Stimulated activated CD8-positive, alpha-beta memory T cell treated with anti-CD3 and anti-CD28 coated beads, Interleukin-12 subunit alpha, Interleukin-12 subunit beta, amount 100 ng/mL, for 4 hours (primary cell): Measurements from ENCODE around the gene RSL24D1.

Source experiments
- DNase-seq: peaks from one replicate; pipeline ENCODE4 v3.0.0-alpha.2; 2020; ENCODE audit warnings: low read depth

RSL24D1 gene

DNA sequence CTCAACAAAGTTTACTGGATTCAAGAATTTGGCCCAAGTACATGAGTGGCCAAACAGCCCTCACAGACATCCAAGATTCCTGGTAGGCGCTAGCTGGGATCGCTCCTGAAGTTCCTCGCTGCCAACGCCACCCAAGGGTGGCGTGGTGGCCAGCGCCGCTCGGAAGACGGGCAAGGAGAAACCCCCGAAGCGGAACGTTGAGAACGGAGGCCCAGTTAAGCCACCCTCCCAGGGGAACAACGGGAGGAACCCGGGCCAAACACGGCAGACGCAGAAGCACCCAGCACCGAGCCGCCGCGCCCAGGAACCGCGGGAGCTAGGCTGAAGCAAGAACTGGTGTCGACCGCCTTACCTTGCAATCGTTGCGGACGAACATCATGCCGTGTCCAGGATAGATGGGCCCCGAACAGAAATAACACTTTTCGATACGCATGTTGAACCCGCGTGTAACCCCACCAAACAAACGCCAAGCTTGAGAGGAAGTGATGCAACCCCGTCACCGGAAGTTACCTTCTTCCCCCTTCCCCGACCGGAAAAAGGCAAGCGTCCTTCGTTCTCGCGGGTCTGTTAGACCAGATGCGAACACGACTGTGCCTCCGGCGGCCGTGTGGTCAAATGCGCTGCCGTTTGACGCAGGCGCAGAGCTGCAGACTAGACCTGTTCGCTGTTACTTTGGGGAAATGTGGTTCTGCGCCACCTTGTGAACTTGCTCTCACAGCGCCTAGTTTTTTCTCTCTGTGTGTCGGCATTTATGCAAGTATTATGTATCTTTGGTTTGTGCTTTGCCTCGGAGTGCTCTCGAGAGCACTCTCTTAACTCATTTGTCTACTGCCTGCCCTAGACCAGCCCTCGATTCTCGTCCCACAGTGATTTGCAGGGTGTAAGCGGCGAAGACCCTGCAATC lies at the start of gene RSL24D1:
Gene RSL24D1 (minus strand): TSS at position 484 of the 904 bp plus-strand sequence. CDS start 51 bp downstream, at position 433.
- peak; percentile 93 for DNase-seq

DNA sequence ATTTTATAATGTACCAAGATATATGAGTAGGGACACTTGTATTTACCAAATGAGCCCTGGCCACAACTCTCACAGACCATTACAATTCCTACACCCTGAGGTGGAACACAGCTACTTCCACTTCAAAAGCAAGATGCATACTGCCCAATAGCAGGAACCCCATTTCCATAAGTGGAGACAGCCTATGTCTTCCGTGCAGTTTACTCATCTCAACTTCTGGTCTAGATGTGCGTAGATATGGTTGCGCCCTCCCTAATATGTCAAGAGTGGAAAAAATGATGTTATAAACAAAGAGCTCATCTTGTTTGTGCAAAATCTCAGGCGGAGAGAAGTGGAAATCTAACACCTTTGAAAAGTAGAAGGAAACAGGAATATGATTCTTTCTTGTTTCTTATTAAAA lies 48.3 kb upstream of the RSL24D1 start:
- no peak for DNase-seq

DNA sequence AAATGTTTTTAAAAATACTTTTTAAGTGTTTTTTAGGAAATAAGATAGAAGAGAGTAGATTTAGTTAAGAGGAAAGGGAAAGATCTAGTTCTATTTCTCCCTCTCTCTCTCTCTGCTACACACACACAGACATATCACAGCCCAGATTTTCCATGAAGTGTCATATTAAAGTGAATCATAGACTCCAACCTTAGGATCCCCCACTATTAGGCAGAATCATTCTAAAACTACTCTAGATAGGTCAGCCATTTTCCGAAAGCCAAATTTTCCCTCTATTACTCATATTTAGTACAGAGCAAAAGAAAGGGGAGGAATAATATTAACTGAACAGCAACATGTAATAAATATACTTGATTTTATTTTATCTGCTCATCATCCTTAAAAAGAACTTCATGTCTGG lies 45.1 kb upstream of the RSL24D1 start:
- DNase-seq, result no peak

DNA sequence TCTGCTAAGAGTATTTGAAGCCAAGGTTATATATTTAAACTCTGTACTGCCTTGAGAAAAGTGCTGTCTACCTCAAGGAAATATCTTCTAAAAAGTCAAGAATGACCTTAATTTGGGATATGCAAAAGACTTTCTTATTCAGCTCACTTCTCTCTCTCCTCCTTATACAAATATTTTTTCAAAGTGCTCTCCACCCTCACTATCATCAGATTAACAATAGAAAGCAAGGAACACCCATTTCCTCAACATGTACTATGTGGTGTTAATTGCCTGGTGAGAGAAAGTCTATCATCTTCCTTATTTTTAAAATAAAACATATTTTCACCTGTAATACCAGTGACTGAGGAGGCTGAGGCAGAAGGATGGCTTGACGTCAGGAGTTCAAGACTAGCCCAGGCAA lies 44.4 kb upstream of the RSL24D1 start:
- DNase-seq, result no peak

DNA sequence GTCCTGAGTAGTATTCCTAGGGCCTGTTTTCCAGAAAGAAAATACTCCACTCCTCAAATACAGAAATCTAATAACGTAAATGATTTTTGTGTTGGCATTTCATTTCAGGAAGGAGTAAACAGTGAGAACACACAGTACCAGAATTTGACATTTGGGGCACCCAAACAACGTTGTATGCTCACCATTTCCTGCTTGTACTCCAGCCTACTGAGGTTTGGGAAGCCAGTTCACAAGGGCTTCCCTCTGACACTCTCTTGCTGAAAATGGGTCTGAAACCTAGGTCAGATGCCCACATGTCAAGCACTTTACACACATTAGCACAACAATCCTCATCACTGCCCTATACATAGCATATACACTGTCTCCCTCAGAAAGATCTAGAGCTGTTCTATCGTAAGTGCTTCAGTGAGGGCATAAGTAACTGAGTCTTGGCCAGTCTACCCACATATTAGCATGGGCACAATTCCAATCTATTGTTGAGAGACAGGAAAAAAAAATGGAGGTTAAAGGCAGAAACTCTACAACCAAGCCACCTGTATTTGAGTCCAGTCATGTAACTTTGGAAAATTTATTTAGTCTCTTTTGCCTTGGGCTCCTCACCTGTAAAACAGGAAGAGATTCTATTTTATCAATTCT lies 43.5 kb upstream of the RSL24D1 start:
- DNase-seq, result no peak

DNA sequence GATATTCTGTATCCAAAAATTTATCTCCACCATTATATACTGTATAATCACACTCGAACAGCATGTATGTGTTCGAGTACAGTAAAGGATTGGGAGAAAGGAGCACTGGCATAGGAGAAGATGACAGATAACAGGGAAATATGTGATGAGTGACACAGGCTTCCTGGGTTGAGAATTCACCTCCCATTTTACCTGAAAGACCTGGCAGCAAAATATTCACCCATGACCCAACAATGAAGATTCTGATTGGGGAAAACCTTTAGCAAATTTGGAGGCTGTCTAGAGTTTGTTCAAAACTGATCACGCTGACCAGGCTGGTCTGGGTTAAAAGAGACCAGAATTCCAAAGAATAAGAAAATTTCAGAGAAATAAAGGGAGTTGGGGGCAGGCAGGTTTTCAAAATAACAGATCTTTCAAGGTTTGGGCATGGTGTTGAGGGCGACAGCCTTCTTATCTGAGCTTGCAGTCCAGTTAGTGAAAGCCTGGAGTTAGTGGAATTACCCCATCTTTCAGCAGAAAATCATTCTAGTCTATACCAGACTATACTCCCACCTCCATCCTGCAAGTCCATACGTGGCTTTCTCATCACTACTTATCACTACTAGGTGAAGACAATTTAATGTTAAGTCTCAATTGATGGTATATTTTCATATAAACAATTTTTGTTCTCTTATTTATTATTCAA lies 42.8 kb upstream of the RSL24D1 start:
- DNase-seq, result no peak

DNA sequence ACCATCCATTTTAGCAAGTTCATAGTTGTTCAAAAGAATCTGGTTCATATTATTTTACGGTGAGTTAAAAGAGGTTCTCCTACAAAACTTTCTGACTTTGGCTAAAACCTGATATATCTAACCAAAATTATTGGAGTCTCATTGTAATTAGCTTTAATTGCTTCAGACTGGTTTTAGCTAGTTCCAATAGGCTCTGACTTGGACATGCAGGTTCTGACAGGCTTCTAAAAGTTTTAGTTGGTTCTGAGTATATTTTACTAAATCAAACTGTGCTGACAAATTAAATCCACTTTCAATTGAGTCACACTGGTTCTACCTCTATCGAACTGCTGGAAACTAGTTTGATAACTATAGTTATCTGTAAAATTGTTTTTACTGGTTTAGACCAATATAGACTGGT lies 42.1 kb upstream of the RSL24D1 start:
- no peak for DNase-seq

DNA sequence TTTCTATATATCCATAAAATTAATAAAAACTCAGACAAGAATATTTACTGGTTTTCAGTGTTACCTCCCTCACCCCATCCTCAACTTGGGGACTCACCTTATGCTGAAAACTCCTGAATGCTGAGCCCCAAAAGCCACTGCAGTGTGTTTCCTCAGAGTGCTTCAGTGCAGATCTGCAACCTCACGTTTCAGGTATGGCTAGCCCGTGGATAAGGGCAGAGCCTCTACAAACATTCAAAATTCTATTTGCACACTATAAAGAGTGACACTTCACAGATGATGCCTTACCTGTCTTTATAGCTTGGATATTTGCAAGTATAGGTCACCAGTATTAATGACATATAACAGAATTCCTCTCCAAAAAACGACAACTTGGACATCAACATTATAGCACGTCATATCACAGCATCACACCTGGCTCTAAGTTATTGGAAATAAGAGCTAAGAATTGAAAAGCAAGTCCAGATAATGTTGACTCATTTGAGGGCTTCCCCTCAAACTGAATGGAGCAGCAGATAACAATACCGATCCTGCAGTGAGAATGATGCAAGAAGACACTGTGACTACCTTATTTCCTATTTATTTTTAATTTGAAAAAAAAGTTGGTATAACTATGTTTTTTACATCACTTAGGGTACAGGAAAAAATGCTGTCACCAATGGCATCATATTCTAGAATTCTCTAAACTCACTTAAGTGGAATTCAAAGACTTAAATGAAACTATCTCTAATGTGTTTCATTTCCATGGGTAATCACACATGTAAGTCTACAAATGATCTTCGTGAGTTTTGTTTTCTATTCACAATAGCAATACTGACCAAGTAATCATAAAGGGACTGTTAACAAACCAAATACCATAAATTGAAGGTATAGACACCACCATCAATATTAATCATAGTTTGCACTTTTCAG lies 40.7 kb upstream of the RSL24D1 start:
- DNase-seq, result no peak

DNA sequence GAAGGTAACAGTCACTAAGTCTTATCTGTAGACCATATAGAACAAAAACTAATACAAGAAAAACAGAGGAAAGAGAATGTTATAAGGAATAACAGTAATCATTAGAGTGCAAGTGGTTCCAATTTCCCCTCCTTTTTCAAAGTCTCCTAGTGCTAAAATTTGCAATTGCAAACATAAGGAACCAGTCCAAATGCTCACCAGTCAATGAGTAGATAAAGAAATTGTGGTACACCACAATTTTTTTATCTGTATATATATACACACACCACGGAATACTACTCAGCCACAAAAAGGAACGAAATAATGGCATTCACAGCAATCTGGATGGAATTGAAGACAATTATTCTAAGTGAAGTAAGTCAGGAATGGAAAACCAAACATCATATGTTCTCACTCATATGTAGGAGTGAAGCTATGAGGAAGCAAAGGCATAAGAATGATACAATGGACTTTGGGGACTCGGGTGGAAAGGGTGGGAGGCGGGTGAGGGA lies 38.9 kb upstream of the RSL24D1 start:
- DNase-seq, result no peak

DNA sequence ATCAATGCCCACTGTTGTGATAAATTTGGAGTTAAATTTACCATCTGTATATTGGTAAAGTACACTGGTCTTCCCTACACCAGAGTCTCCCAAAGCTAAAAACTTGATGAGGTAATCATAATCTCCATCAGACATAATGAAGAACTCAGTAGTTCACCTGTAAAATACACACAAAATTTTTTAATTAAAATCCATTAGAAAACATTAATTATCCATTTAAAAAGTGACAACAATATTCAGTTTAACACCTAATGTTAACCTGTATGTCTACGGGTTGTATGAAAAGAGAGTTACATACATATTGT lies 38.0 kb upstream of the RSL24D1 start:
- no peak for DNase-seq

DNA sequence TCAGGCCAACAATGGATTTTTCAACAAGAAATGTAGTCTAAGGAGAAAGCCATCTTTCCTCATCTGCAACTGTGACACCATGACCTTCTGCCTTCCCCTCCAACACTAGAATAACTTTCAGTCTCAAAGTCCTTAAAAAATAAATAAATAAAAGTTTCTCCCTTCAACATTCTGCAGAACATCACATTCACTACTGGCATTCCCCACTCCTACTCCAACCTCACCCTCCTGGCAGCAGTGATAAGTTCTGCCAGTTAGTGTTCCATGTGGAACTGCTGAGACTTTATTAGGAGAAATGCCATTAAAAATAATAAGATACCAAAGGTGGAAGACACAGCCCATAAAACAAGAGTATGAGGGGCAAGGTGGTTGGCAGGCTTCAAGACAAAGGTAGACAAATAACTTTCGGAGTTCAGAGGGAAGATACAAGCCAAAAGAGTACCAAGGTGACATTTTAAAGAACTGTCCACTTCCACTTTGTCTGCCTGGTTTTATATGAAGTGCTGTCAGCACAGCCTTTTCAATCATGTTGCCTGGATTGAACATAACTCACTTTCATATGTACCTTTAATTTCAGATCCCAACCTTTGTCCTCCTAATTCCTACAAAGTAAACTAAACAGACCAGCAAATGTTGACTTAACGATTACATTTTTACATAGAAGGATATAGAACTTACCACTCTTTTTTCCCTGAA lies 37.5 kb upstream of the RSL24D1 start:
- no peak for DNase-seq

DNA sequence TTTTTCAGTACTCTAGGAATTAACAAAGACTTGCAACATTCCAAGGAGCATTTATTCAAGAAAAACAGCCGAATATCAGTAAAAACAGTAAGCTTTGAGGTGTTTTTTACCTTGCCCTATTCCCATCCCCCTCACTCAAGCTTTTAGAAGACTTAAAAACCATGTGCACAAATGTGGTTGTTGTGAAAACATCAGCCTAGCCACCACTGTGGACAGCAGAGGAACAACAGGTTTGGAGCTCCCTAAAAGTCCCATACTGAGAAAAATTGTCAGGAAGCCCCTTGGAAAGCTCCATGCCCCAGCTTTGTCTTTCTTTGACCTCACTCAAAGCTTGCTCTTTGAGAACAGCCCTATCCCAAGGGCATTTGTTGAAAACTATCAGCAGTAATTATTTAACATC lies 34.7 kb upstream of the RSL24D1 start:
- no peak for DNase-seq

DNA sequence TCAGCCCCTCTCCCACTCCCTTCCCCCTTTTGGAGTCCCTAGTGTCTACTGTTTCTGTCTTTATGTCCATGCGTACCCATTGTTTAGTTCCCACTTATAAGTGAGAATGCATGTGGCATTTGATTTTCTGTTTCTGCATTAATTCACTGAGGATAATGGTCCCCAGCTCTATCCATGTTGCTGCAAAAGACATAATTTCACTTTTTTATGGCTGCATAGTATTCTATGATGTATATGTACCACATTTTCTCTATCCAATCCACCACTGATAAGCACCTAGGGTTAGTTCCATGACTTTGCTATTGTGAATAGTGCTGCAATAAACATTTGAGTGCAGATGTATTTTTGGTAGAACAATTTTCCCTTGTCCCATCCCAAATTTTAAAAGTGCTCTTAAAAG lies 34.2 kb upstream of the RSL24D1 start:
- no peak for DNase-seq

DNA sequence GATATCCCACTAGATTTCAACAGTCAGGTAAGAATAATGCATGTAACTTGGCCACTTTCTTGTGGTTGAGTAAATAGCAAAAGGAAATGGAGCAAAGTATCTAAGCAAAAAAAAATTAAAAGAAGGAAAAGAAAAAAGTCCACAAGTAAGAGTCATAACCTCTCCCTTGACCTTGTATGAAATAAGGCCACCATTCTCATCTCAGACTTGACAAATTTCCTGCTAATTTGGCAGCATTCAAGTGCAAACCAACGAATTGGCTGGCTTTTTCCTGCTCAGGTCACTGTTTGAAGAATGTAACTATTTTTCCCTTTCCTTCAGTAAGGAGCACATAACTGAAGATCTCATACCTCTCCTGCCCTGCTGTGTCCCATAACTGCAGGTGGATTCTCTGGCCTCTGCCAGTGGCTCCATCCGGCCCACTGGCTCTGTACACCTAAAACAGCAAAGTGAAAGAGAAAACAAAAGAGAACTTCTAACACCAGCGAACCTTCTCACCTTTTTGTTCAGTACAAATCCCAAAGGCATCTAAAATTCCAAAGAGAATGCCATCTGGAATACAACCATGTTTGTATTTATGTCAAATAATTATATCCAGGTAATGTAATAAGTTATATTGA lies 33.4 kb upstream of the RSL24D1 start:
- no peak for DNase-seq

DNA sequence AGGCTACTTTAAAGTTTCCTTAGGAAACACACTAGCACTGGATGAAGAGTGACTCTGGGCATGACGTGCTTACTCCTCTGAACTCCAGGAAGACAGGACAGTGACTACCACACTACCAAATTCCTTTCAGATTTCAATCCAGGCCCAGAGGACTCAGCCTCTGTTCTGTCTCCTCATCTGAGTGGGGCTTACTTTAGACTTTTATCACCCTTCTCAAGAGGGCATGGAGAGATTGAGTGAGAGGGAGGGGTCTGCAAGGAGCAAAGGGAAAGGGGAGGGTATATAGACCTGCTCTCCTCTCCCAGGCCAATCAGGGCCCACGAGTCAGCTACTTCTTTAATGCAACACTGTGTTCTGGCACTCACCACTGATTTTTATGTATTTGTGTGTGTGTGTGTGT lies 29.4 kb upstream of the RSL24D1 start:
- DNase-seq, result no peak

DNA sequence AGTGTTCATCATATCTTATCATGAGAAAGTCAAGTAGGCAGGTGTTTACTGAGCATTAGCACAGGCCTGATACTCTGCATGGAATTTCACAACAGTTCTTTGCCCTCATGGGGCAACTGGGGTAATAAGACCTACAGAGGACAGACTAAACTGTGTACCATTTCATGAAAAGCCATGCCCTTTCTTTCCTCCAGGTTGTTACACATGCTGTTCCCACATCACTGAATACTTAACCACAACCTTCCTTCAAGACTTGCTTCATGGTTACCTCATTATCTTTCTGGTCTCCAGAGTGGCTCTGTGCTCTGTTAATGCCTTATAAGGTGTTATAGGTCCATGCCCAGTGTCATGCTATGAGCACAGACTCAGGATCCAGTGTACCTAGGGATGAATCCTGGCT lies 28.2 kb upstream of the RSL24D1 start:
- DNase-seq, result no peak

DNA sequence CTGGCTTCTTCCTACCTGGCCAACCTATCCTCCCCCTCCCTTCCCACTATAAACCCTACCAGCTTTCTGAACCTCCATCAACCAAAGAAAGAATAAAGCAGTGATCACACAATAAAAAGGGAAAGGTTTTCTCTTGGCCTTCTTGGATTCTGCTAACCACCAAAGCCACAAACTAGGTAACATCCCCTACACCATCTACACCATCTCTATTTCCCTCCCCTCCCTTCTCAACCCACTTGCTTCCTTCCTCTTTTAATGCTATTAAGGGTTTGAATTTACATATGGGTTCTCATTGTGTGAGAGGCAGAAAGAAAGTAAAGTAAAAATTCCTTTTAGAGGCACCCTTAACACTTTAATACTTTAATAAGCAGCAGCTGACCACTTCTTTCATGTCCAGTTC lies 25.8 kb upstream of the RSL24D1 start:
- no peak for DNase-seq

DNA sequence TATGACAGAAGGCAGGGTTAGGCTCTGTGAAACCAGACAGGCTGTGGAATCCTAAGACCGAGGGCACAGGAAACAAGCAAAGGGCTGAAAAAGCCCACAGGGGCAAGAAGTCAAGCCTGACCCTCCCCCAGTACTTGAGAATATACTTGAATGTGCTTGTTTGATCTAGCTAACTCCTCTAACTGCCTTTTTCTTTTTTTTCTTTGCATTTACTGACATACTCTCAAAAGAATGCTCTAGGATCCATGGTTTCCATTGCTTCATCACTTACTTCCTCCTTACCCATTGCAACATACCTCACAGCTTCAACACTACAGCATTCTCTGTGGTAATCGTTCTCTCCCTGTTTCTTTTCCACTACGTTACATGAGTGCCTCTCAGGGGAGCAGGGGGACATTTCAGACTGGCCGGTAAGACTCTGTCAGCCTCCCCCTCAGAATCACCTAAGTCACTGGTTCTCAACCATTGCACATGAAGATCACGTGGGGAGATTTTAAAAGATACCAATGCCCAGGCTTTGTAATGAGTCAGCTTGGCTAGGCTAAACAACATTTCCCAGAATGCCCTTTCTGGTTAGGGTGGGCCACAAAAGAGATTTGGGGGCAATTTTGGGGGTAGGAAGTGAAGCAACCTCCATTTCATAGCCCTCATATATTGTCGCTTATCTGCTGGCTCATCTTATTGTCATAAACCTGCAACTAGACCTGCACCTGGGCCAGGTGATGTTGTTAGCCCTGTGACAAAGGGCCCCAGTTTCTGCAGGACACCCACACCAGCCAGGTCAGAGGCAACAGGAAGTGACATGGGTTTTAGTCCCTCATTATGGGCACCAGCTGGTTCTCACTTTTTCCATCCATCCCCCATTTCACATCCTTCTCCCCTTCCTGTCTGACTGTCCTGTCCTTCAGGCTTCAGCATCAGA lies 24.6 kb upstream of the RSL24D1 start:
- no peak for DNase-seq

DNA sequence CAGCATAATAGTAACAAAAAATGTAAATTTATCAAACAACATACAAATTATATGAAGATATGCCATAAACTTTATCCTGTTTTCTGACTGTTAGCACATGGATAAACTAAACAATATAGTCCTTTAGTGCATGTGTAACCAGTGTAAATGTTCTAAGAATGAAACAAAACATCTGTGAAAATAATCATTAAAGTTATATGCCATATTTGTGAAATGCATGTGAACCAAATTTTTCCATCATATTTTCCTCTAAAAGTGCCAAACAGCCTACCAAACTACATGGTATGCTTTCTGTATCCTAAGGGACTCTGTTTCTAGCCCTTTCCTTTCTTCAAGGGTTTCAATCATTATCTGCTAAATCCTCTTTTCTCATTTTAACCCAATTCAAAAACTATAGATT lies 23.9 kb upstream of the RSL24D1 start:
- no peak for DNase-seq

DNA sequence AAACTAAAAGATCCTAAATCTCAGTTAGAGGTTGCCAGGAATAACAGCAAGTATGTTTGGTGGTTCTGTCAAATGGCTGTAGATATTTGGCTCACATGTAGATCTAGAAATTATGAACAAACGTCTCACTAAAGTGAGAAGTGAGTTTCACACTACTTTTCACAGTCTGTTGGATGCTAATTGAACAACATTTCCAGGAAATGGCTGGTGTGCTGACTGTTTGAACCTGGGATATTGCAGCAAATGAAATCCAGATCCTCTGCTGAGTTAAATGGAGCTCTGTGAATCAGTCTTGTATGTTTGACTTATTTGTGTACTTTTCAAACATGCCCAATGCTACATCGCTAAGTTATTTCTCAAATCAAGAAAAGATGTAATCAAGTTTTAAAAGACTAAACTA lies 21.3 kb upstream of the RSL24D1 start:
- no peak for DNase-seq
